ENCODE data around the gene DTD1.

The DTD1 gene

DNA sequence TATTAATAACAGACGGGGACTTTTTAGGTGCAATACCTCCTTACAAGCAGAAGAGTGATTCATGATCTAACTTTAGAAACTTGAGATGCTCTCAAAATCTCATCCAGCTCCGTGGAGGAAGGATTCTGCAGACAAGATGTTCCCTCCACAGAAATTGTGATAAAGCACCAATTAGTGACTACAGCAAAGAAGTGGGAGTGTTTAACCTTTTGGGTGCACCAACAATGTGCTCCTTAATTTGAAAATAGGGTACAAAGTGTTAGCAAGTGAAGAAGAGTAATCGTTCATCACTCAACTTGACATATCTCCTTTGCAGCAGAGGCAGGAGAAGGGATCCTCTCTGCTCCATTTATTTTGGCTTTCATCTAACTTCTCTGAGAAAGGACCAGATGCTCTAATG is 202.9 kb downstream of the DTD1 start:
- peak in 1 of 56 donors; percentile 6 for DNase-seq

DNA sequence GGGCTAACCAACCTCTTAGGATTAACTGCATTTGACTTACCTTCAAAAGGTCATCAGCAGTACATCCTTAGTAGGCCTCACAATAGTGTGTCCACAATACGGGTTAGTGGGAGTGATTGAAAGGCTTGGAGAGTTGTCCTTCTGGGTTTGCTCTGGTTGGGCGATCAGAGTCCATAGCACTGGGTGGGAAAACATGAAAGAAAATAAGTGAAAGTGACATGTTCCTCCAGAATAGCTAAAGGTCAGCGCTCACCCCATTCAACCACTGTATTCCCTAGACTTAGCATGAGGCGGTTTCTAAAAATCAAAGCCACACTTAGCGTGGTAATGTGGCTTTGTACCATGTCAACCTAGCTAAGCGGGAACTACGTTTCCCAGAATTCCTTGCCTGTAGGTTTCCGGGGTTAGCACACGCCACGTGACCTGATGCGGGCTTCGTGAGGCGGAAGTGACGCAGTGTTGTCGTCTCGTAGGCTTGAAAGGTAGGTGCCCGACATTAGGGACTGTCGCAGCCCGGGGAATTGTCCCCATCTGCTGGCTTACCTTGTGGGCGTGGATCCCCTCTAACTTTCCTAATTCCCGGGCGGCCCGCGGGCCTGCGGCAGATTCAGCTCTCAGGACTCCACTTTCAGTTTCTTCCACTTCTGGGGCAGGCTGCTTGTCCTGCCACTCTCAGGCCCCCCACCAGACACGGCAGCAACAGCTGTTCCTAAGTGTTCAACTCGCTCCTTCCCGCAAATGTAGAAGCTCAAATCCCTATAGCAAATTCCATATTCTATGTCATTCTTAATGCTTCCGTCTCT is 206.0 kb downstream of the DTD1 start:
- peak in 55 of 56 donors; percentile 46 to 96 (median 83) for DNase-seq

DNA sequence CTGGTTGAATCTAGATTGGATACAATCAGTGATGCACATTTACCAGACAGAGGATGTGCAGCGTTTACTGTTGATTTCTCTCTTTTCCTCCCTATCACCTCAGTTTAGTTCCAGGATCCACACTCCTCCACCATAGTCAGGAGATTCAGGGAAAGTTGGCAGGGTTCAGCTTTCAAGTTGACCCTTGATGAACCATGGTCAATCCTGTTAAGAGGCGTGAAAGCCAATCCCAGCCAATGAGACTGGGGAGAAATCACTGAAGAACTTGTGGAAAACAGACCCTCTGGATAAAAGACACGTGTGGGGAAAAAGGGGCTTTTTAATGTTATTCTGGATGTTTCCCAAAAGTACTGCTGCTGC is 206.6 kb downstream of the DTD1 start:
- DNase-seq: no peak

DNA sequence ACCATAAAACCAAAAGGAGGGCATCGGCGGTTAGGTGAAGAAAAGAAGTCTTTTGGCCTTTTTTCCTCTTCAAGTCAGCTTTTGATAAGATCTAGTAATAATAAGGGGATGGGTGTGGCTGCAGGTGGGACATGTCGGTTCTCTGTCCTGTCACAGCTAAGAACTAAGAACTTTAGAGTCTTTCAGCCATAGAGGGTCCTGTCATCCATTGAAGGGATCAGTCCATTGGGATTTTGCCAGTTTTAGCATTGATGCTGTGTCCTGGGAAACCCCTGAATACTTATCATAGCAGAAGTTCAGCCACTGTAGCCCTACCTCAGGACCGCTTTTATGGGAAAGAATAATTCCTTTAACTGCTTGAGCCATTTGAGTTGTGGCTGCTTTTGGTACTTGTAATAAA is 207.5 kb downstream of the DTD1 start:
- DNase-seq: no peak

DNA sequence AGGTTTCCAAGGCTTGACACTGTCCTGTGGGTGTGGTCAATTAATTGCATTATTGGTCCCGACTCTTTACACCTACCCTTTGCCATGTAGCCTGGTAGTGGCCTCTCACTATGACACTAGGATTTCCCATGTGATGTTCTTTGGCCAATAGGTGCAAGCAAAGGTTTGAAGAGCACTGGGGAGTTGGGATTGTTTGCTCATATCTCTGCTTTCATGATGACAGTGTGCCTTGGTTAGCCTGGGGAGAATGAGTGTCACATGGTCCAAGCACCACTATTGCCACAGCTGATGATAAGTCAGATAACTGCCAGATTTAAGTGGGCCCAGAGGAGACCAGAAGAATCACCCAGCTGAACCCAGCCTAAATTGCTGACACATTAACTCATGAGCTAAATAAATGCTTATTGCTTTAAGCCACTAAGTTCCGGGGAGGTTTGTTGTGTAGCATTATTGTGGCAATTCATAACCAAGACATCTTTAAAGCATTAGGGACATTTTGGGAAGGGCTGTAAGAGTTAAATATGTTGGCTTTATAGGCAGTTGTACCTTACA is 208.5 kb downstream of the DTD1 start:
- no peak for DNase-seq

DNA sequence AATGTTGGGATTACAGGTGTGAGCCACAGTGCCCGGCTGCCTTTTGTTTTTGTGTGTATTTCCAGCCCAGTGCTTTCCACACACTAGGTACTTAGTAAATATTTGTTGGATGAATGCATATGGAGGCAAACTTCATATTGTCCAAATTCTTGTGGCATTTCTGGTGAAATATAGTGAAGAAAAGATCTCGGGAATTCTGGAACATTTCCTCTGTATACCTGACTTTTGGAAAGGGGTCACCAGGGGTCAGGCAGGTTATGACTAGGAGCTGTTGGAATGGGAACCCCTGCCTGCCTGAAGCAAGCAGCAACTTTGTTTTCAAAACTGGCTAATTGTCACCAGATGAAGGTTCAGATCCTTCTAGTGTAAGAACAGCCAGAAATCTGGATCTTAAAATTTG is 213.7 kb downstream of the DTD1 start:
- no peak for DNase-seq

DNA sequence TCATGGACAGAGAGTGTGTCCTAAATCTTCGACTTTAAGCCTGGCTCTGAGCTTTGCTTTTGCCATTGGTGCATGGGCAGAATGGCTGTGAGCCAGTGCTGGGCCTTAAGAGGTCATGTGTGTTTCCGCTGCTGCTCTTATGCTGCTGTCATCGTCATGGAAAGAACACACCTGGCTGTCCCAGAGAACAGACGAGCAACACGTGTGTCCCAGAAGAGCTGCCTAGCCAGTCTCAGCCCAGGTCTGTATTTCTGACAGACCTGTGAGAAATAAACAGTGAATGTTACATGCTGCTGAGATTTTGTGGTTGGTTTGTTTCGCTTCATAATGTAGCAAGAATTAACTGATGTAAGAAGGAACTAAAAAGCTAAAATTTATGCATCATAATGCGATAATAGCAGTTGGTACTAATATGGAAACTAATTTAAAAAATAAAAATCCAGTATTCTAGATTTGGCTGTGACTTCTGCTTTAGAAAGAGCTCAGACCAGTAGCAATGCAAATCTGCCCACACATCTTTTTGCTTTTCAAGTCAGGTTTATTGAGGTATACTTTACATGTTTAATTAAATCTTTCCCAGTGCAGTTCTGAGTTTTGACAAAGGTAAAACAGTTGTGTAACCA is 214.3 kb downstream of the DTD1 start:
- DNase-seq: no peak

DNA sequence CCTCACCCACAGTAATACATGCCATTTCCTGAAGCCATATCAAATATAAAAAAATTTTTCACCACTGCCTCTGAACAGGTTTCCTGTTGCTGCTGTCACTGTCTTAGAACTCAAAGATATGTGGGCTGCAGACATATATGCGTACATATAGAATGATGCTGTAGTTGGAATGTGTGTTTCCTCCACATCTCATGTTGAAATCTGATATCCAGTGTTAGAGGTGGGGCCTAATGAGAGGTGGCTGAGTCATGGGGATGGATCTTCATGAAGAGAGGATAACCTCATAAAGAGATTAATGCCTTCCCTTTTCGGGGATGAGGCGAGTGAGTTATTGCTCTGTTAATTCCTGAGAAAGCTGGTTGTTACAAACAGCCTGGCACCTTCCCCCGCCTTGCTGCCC is 218.0 kb downstream of the DTD1 start:
- no peak for DNase-seq

DNA sequence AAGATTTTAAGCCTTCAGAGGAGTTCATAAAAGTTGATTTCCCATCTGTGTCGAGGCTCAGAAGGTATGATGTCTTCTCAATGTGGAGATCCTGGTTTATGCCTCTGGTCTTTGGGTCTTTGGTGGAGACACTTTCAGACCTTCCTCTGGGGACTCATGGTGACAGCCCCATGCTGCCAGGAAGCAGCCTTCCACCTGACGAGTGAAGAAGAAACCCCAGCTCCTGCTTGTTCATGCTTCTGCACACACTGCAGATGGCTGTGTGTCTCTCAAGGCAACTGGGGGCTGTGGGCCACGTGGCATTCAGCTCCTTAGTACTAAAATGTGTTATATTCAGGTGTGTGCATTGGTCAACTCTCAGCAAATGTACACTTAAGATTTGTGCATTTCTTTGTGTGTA is 220.9 kb downstream of the DTD1 start:
- DNase-seq: no peak

DNA sequence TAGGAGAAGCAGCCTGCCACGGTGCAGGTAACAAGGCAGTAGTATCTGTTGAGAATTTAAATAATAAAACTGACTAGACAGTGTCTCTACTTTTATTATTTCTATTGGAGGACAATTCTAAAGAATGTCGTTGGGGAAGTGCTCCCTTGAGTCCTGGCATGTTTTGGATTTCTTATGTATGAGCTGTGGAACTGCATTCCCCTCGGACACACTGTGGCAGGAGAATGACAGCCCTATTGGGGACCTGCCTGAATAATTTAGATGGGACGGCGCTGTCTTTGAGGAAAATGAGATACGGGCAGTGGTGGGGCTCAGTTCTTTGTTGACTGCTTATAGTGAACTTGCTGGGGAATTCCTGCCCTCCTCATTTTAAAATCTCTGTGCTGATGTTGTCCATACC is 223.3 kb downstream of the DTD1 start:
- DNase-seq: no peak

DNA sequence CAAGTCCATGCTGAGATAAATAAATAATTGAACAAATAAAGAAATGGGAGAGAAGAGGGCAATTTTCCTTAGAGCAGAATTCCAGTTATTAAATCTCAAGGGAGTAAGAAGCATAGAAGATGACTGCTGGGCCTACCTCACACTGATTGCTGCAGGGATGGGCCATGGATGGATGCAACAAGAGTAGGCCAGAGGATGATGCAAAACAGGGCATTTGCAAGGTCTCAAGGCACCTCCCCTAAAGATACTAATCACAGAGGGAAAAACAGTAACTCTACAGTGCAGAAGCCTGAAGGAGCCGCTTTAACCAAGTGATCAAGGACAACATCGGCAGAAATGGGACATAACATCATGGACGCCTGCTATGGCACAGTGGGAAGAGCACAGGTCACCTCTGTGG is 224.1 kb downstream of the DTD1 start:
- no peak for DNase-seq

DNA sequence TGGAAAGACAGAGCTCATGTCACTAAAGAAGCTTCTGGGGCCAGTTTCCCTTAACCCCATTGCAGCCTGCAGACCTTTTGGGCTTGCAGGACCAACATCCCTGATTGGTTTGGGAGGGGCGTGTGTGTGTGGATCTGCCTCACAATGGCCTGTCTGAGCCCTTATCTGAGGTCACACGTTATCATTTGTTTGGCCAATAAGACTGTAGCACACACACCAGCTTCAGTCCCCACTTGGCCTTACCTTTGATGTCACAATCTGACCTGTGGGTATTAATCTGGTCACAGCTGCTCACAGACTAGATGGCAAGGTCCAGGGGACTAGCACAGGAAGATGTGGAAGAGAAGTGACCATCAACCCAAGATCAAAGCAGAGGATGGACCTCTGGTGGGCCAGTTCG is 225.6 kb downstream of the DTD1 start, which contains the start of gene SCP2D1:
SCP2D1 (plus strand) TSS at position 301 of the 400 bp plus-strand sequence; CDS start at position 334, 33 bp downstream.
- no peak for DNase-seq

DNA sequence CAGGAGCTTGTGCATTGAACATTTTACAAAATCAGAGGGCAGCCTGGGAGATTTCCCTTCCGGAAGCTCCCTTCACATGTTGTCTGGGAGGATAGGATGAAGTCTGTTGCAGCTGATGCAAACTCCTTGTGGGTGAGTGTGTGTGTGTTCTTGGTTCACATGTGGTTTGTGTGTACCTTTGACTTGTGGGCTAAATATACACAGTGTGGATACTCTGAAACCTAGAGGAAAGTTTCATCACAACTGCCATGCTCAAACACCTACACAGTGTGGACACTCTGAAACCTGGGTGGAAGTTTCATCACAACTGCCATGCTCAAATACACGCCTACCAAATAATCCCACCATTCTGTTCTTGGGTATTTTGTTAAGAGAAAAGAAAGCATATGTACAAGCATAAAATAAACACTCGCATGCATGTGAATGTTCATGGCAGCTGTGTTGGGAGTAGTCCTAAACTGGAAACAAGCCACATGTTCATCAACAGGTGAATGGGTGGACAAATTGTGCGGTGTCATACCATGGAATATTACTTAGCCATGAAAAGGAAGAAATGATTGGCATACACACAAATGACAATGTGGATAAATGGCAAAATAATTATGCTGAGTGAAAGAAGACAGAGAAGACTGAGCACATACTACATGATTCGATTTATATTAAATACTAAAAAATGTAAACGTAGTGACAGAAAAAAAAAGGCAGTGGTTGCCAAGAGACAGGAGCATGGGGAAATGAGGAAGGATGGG is 227.5 kb downstream of the DTD1 start:
- no peak for DNase-seq
